ENCODE measurements around the gene CDK6.
"Not testable (repeated sequence)": the region's sequence is repeated elsewhere in the genome, so short reads cannot be mapped to it uniquely, and the experiment has no call there.

CDK6 gene

GRCh38 chr7:92836489-92836999, at the start of gene CDK6:
TSS of gene CDK6 (minus strand) at chr7:92836573. CDS start at chr7:92833323, 3,250 bp downstream.
- Histone ChIP-seq H2AFZ (ENCODE audit: low read length, unreplicated experiment) (peak within 1 kb of the TSS; percentile 55), H3K4me3 (ENCODE audit: low read depth, low read length) (peak within 1 kb of the TSS; percentile 79), H3K27me3 (ENCODE audit: insufficient read depth, low read length) (no peaks in the 10 kb centered on the region), H3K4me1 (ENCODE audit: control insufficient read depth, insufficient read depth, low read length, unreplicated experiment) (peaks cover 8% of the 10 kb centered on the region), H3K79me2 (ENCODE audit: control insufficient read depth, insufficient read depth, low read length, unreplicated experiment) (peaks cover 41% of the 10 kb centered on the region), H3K27ac (ENCODE audit: low read depth, low read length) (peak within 1 kb of the TSS; percentile 94), H3K36me3 (ENCODE audit: insufficient read depth, low read length) (no peaks in the 10 kb centered on the region)

- H3K79me2 ChIP-seq (ENCODE audit: control insufficient read depth, insufficient read depth, low read length, unreplicated experiment); H3K4me3 ChIP-seq (ENCODE audit: low read depth, low read length); H3K36me3 ChIP-seq (ENCODE audit: insufficient read depth, low read length); H3K27ac ChIP-seq (ENCODE audit: low read depth, low read length); H3K27me3 ChIP-seq (ENCODE audit: insufficient read depth, low read length); H3K4me1 ChIP-seq (ENCODE audit: control insufficient read depth, insufficient read depth, low read length, unreplicated experiment); H2AFZ ChIP-seq (ENCODE audit: low read length, unreplicated experiment): not testable (repeated sequence)
Measured at GRCh38 chr7:92886039-92886438, 49.7 kb upstream of the CDK6 start.

GRCh38 chr7:92884218-92884617, 47.8 kb upstream of the CDK6 start:
- no peaks in the 10 kb centered on the region for H3K4me1 ChIP-seq (ENCODE audit: control insufficient read depth, insufficient read depth, low read length, unreplicated experiment)
- H3K27me3 ChIP-seq (ENCODE audit: insufficient read depth, low read length) = no peaks in the 10 kb centered on the region
- H3K36me3 ChIP-seq (ENCODE audit: insufficient read depth, low read length) = no peaks in the 10 kb centered on the region
- no peak overlapping the region for H2AFZ ChIP-seq (ENCODE audit: low read length, unreplicated experiment)
- H3K27ac ChIP-seq (ENCODE audit: low read depth, low read length) = no peak overlapping the region
- H3K79me2 ChIP-seq (ENCODE audit: control insufficient read depth, insufficient read depth, low read length, unreplicated experiment) = no peaks in the 10 kb centered on the region
- H3K4me3 ChIP-seq (ENCODE audit: low read depth, low read length) = no peak overlapping the region

- Histone ChIP-seq H3K27me3 (ENCODE audit: insufficient read depth, low read length) (no peaks in the 10 kb centered on the region), H3K36me3 (ENCODE audit: insufficient read depth, low read length) (no peaks in the 10 kb centered on the region), H3K4me1 (ENCODE audit: control insufficient read depth, insufficient read depth, low read length, unreplicated experiment) (no peaks in the 10 kb centered on the region)
Measured at GRCh38 chr7:92882760-92883159, 46.4 kb upstream of the CDK6 start.

GRCh38 chr7:92881091-92881485, 44.7 kb upstream of the CDK6 start:
- no peaks in the 10 kb centered on the region for H3K36me3 ChIP-seq (ENCODE audit: insufficient read depth, low read length)
- H3K27ac ChIP-seq (ENCODE audit: low read depth, low read length) = no peak overlapping the region
- no peaks in the 10 kb centered on the region for H3K27me3 ChIP-seq (ENCODE audit: insufficient read depth, low read length)
- H3K4me3 ChIP-seq (ENCODE audit: low read depth, low read length) = no peak overlapping the region
- no peaks in the 10 kb centered on the region for H3K4me1 ChIP-seq (ENCODE audit: control insufficient read depth, insufficient read depth, low read length, unreplicated experiment)
- H2AFZ ChIP-seq (ENCODE audit: low read length, unreplicated experiment) = no peak overlapping the region
- no peaks in the 10 kb centered on the region for H3K79me2 ChIP-seq (ENCODE audit: control insufficient read depth, insufficient read depth, low read length, unreplicated experiment)

More at GRCh38 chr7:92882760-92883159, 46.4 kb upstream of the CDK6 start:
- no peak overlapping the region for H3K4me3 ChIP-seq (ENCODE audit: low read depth, low read length)
- no peak overlapping the region for H2AFZ ChIP-seq (ENCODE audit: low read length, unreplicated experiment)
- H3K79me2 ChIP-seq (ENCODE audit: control insufficient read depth, insufficient read depth, low read length, unreplicated experiment) = no peaks in the 10 kb centered on the region
- H3K27ac ChIP-seq (ENCODE audit: low read depth, low read length) = no peak overlapping the region

GRCh38 chr7:92880212-92881090, 44.1 kb upstream of the CDK6 start:
- no peaks in the 10 kb centered on the region for H3K79me2 ChIP-seq (ENCODE audit: control insufficient read depth, insufficient read depth, low read length, unreplicated experiment)
- no peak overlapping the region for H3K27ac ChIP-seq (ENCODE audit: low read depth, low read length)
- no peaks in the 10 kb centered on the region for H3K27me3 ChIP-seq (ENCODE audit: insufficient read depth, low read length)
- no peak overlapping the region for H3K4me3 ChIP-seq (ENCODE audit: low read depth, low read length)
- no peaks in the 10 kb centered on the region for H3K36me3 ChIP-seq (ENCODE audit: insufficient read depth, low read length)
- no peaks in the 10 kb centered on the region for H3K4me1 ChIP-seq (ENCODE audit: control insufficient read depth, insufficient read depth, low read length, unreplicated experiment)
- no peak overlapping the region for H2AFZ ChIP-seq (ENCODE audit: low read length, unreplicated experiment)

- peaks cover 27% of the 10 kb centered on the region for H3K4me1 ChIP-seq (ENCODE audit: control insufficient read depth, insufficient read depth, low read length, unreplicated experiment)
- no peak overlapping the region for H2AFZ ChIP-seq (ENCODE audit: low read length, unreplicated experiment)
- H3K79me2 ChIP-seq (ENCODE audit: control insufficient read depth, insufficient read depth, low read length, unreplicated experiment) = no peaks in the 10 kb centered on the region
- no peaks in the 10 kb centered on the region for H3K27me3 ChIP-seq (ENCODE audit: insufficient read depth, low read length)
- no peak overlapping the region for H3K27ac ChIP-seq (ENCODE audit: low read depth, low read length)
- H3K36me3 ChIP-seq (ENCODE audit: insufficient read depth, low read length) = no peaks in the 10 kb centered on the region
- no peak overlapping the region for H3K4me3 ChIP-seq (ENCODE audit: low read depth, low read length)
Measured at GRCh38 chr7:92877367-92877766, 41.0 kb upstream of the CDK6 start.

GRCh38 chr7:92876836-92877235, 40.5 kb upstream of the CDK6 start:
- peaks cover 30% of the 10 kb centered on the region for H3K4me1 ChIP-seq (ENCODE audit: control insufficient read depth, insufficient read depth, low read length, unreplicated experiment)
- H2AFZ ChIP-seq (ENCODE audit: low read length, unreplicated experiment) = no peak overlapping the region
- H3K27ac ChIP-seq (ENCODE audit: low read depth, low read length) = no peak overlapping the region
- H3K79me2 ChIP-seq (ENCODE audit: control insufficient read depth, insufficient read depth, low read length, unreplicated experiment) = no peaks in the 10 kb centered on the region
- no peaks in the 10 kb centered on the region for H3K27me3 ChIP-seq (ENCODE audit: insufficient read depth, low read length)
- H3K4me3 ChIP-seq (ENCODE audit: low read depth, low read length) = no peak overlapping the region
- no peaks in the 10 kb centered on the region for H3K36me3 ChIP-seq (ENCODE audit: insufficient read depth, low read length)

- Histone ChIP-seq H2AFZ (ENCODE audit: low read length, unreplicated experiment) (no peak overlapping the region), H3K4me1 (ENCODE audit: control insufficient read depth, insufficient read depth, low read length, unreplicated experiment) (peaks cover 30% of the 10 kb centered on the region), H3K27ac (ENCODE audit: low read depth, low read length) (no peak overlapping the region), H3K4me3 (ENCODE audit: low read depth, low read length) (no peak overlapping the region), H3K79me2 (ENCODE audit: control insufficient read depth, insufficient read depth, low read length, unreplicated experiment) (no peaks in the 10 kb centered on the region), H3K27me3 (ENCODE audit: insufficient read depth, low read length) (no peaks in the 10 kb centered on the region), H3K36me3 (ENCODE audit: insufficient read depth, low read length) (no peaks in the 10 kb centered on the region)
Measured at GRCh38 chr7:92875719-92876118, 39.3 kb upstream of the CDK6 start.

GRCh38 chr7:92875173-92875572, 38.8 kb upstream of the CDK6 start:
- Histone ChIP-seq H3K4me3 (ENCODE audit: low read depth, low read length) (no peak overlapping the region), H3K27me3 (ENCODE audit: insufficient read depth, low read length) (no peaks in the 10 kb centered on the region), H2AFZ (ENCODE audit: low read length, unreplicated experiment) (no peak overlapping the region), H3K79me2 (ENCODE audit: control insufficient read depth, insufficient read depth, low read length, unreplicated experiment) (no peaks in the 10 kb centered on the region), H3K27ac (ENCODE audit: low read depth, low read length) (no peak overlapping the region), H3K36me3 (ENCODE audit: insufficient read depth, low read length) (no peaks in the 10 kb centered on the region), H3K4me1 (ENCODE audit: control insufficient read depth, insufficient read depth, low read length, unreplicated experiment) (peaks cover 30% of the 10 kb centered on the region)

GRCh38 chr7:92874567-92874966, 38.2 kb upstream of the CDK6 start:
- no peak overlapping the region for H3K4me3 ChIP-seq (ENCODE audit: low read depth, low read length)
- H3K27ac ChIP-seq (ENCODE audit: low read depth, low read length) = peak overlapping the region; percentile 45; the same call in 1 of the 2 replicates
- no peaks in the 10 kb centered on the region for H3K27me3 ChIP-seq (ENCODE audit: insufficient read depth, low read length)
- no peak overlapping the region for H2AFZ ChIP-seq (ENCODE audit: low read length, unreplicated experiment)
- H3K4me1 ChIP-seq (ENCODE audit: control insufficient read depth, insufficient read depth, low read length, unreplicated experiment) = peaks cover 30% of the 10 kb centered on the region
- H3K79me2 ChIP-seq (ENCODE audit: control insufficient read depth, insufficient read depth, low read length, unreplicated experiment) = no peaks in the 10 kb centered on the region
- H3K36me3 ChIP-seq (ENCODE audit: insufficient read depth, low read length) = no peaks in the 10 kb centered on the region
